Measurements from ENCODE around the gene GDF2. TPM values are rescaled to one million over a fixed set of nuclear protein-coding genes. Genes with fewer than 3 reads are reported as not detected.

GDF2 gene
- total RNA-seq, 1 donor from 2014 or later, result not detected

GRCh38 chr10:47288236-47288635 lies 34.0 kb upstream of the GDF2 start:
- Histone ChIP-seq H3K4me3 (no peak overlapping the region), H3K9me3 (no peaks in the 10 kb centered on the region), H3K27me3 (no peaks in the 10 kb centered on the region), H3K36me3 (no peaks in the 10 kb centered on the region), H3K4me1 (no peaks in the 10 kb centered on the region), H3K27ac (no peak overlapping the region)
- no peak for TF ChIP-seq CTCF (IDR thresholded peaks at IDR 0.05)
- no peak for DNase-seq
- ATAC-seq, result no peak
- intact Hi-C loops (cut with DNase I), result no loop called here

GRCh38 chr10:47288916-47289495 lies 33.2 kb upstream of the GDF2 start:
- H3K4me1 ChIP-seq, result no peaks in the 10 kb centered on the region
- TF ChIP-seq CTCF (IDR thresholded peaks at IDR 0.05), result no peak
- H3K27ac ChIP-seq, result no peak overlapping the region
- no peaks in the 10 kb centered on the region for H3K36me3 ChIP-seq
- H3K9me3 ChIP-seq, result no peaks in the 10 kb centered on the region
- DNase-seq (no peak), ATAC-seq (no peak)
- intact Hi-C loops (cut with DNase I), result no loop called here
- no peaks in the 10 kb centered on the region for H3K27me3 ChIP-seq
- H3K4me3 ChIP-seq, result no peak overlapping the region

- Histone ChIP-seq H3K4me3 (no peak overlapping the region), H3K27ac (no peak overlapping the region), H3K27me3 (no peaks in the 10 kb centered on the region), H3K36me3 (no peaks in the 10 kb centered on the region), H3K4me1 (no peaks in the 10 kb centered on the region), H3K9me3 (no peaks in the 10 kb centered on the region)
- intact Hi-C loops (cut with DNase I), result no loop called here
- no peak for DNase-seq
- no peak for TF ChIP-seq CTCF (IDR thresholded peaks at IDR 0.05)
- ATAC-seq, result no peak
Observed at GRCh38 chr10:47289921-47290320, 32.3 kb upstream of the GDF2 start.

- no peak for TF ChIP-seq CTCF (IDR thresholded peaks at IDR 0.05)
- intact Hi-C loops (cut with DNase I), result no loop called here
- DNase-seq, result no peak
- no peaks in the 10 kb centered on the region for H3K4me1 ChIP-seq
- no peaks in the 10 kb centered on the region for H3K27me3 ChIP-seq
- H3K4me3 ChIP-seq, result no peak overlapping the region
- H3K36me3 ChIP-seq, result no peaks in the 10 kb centered on the region
- H3K27ac ChIP-seq, result no peak overlapping the region
- ATAC-seq, result no peak
- no peaks in the 10 kb centered on the region for H3K9me3 ChIP-seq
Observed at GRCh38 chr10:47290338-47290737, 31.9 kb upstream of the GDF2 start.

GRCh38 chr10:47291682-47292081 lies 30.6 kb upstream of the GDF2 start:
- H3K36me3 ChIP-seq, result no peaks in the 10 kb centered on the region
- H3K4me3 ChIP-seq, result no peak overlapping the region
- intact Hi-C loops (cut with DNase I), result no loop called here
- H3K27ac ChIP-seq, result no peak overlapping the region
- ATAC-seq, result no peak
- H3K9me3 ChIP-seq, result no peaks in the 10 kb centered on the region
- TF ChIP-seq CTCF (IDR thresholded peaks at IDR 0.05), result no peak
- no peaks in the 10 kb centered on the region for H3K4me1 ChIP-seq
- no peaks in the 10 kb centered on the region for H3K27me3 ChIP-seq
- DNase-seq, result no peak

GRCh38 chr10:47294057-47294456 lies 28.2 kb upstream of the GDF2 start:
- Histone ChIP-seq H3K36me3 (no peaks in the 10 kb centered on the region), H3K4me1 (no peaks in the 10 kb centered on the region), H3K27me3 (no peaks in the 10 kb centered on the region), H3K4me3 (no peak overlapping the region), H3K27ac (no peak overlapping the region), H3K9me3 (no peaks in the 10 kb centered on the region)
- DNase-seq, result no peak
- no peak for ATAC-seq
- TF ChIP-seq CTCF (IDR thresholded peaks at IDR 0.05), result no peak
- intact Hi-C loops (cut with DNase I), result no loop called here

Measured in upper lobe of right lung (tissue), 1 donor.